ENCODE results near the gene LDLRAD4.

Gene LDLRAD4

GRCh38 chr18:13470516-13471197 lies 252.1 kb downstream of the LDLRAD4 start:
- no peaks in the 10 kb centered on the region for H3K27me3 ChIP-seq (ENCODE audit: insufficient read depth, low read depth, severe bottlenecking)
- TF ChIP-seq, protein P1, sequence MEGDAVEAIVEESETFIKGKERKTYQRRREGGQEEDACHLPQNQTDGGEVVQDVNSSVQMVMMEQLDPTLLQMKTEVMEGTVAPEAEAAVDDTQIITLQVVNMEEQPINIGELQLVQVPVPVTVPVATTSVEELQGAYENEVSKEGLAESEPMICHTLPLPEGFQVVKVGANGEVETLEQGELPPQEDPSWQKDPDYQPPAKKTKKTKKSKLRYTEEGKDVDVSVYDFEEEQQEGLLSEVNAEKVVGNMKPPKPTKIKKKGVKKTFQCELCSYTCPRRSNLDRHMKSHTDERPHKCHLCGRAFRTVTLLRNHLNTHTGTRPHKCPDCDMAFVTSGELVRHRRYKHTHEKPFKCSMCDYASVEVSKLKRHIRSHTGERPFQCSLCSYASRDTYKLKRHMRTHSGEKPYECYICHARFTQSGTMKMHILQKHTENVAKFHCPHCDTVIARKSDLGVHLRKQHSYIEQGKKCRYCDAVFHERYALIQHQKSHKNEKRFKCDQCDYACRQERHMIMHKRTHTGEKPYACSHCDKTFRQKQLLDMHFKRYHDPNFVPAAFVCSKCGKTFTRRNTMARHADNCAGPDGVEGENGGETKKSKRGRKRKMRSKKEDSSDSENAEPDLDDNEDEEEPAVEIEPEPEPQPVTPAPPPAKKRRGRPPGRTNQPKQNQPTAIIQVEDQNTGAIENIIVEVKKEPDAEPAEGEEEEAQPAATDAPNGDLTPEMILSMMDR (IDR thresholded peaks at IDR 0.05; ENCODE audit: low read depth, low read length) = no peak
- H3K4me3 ChIP-seq (ENCODE audit: low read depth, low read length) = no peak overlapping the region
- no peaks in the 10 kb centered on the region for H3K36me3 ChIP-seq
- H3K9me3 ChIP-seq (ENCODE audit: severe bottlenecking) = no peaks in the 10 kb centered on the region
- no peak for DNase-seq
- no peak overlapping the region for H3K27ac ChIP-seq

DNA sequence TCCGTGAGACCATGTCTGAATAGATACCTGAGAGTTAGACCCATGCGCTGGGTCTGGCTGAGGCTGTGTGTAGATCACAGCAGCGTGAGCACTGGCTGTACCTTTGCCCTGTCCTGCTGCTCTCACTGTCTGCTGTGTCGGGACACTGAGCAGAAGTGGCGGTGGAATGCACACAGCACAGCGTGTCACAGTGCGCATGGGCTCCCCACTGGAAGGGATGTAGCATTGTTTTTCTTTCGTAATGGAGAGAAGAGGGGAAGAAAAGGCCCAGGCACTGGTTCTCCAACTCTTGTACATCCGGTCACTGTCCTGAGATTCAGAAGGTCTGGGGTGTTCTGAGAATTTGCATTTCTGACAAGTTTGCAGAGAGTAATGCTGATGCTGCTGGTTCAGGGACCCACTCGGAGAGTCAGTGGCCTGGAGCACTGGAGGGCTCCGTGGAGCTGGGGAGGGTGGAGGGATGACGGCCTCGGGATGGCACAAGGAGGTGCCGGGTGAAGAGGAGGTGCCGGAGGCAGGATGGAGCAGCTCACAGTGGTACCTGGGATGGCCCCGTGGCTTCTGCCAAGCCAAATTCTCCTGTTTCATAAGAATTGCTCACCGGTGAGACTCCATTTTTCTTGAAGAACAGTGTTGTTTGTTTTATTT lies 252.8 kb downstream of the LDLRAD4 start:
- Histone ChIP-seq H3K27ac (no peak overlapping the region), H3K27me3 (ENCODE audit: insufficient read depth, low read depth, severe bottlenecking) (no peaks in the 10 kb centered on the region), H3K4me3 (ENCODE audit: low read depth, low read length) (no peak overlapping the region), H3K36me3 (no peaks in the 10 kb centered on the region), H3K9me3 (ENCODE audit: severe bottlenecking) (no peaks in the 10 kb centered on the region)
- DNase-seq = no peak
- TF ChIP-seq, protein P1 (IDR thresholded peaks at IDR 0.05; ENCODE audit: low read depth, low read length) = no peak

- no peaks in the 10 kb centered on the region for H3K27me3 ChIP-seq (ENCODE audit: insufficient read depth, low read depth, severe bottlenecking)
- no peak overlapping the region for H3K27ac ChIP-seq
- no peaks in the 10 kb centered on the region for H3K36me3 ChIP-seq
- H3K9me3 ChIP-seq (ENCODE audit: severe bottlenecking) = no peaks in the 10 kb centered on the region
- DNase-seq = no peak
- TF ChIP-seq, protein P1 (IDR thresholded peaks at IDR 0.05; ENCODE audit: low read depth, low read length) = no peak
- no peak overlapping the region for H3K4me3 ChIP-seq (ENCODE audit: low read depth, low read length)
Observed at GRCh38 chr18:13471971-13472628, 253.5 kb downstream of the LDLRAD4 start.

DNA sequence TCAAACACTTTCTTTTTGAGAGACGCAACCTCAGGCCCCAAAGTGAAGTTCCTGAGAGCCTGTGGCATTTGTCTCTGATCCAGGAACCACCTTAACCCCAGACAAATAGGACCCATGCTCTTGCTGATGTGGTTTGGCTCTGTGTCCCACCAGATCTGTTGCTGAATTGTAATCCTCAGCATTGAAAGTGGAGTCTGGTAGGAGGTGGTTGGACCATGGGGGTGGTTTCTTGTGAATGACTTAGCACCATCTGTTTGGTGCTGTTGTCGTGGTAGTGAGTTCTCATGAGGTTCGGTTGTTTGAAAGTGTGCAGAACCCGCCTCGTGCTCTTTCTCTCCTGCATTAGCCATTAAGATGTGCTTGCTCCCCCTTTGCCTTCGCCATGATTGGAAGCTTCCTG lies 255.2 kb downstream of the LDLRAD4 start:
- H3K36me3 ChIP-seq = no peaks in the 10 kb centered on the region
- H3K27me3 ChIP-seq (ENCODE audit: insufficient read depth, low read depth, severe bottlenecking) = no peaks in the 10 kb centered on the region
- TF ChIP-seq, protein P1 (IDR thresholded peaks at IDR 0.05; ENCODE audit: low read depth, low read length) = no peak
- H3K9me3 ChIP-seq (ENCODE audit: severe bottlenecking) = no peaks in the 10 kb centered on the region
- H3K4me3 ChIP-seq (ENCODE audit: low read depth, low read length) = no peak overlapping the region
- H3K27ac ChIP-seq = no peak overlapping the region
- no peak for DNase-seq

- no peak overlapping the region for H3K4me3 ChIP-seq (ENCODE audit: low read depth, low read length)
- no peak for DNase-seq
- H3K9me3 ChIP-seq (ENCODE audit: severe bottlenecking) = no peaks in the 10 kb centered on the region
- no peaks in the 10 kb centered on the region for H3K27me3 ChIP-seq (ENCODE audit: insufficient read depth, low read depth, severe bottlenecking)
- TF ChIP-seq, protein P1 (IDR thresholded peaks at IDR 0.05; ENCODE audit: low read depth, low read length) = no peak
- no peaks in the 10 kb centered on the region for H3K36me3 ChIP-seq
- H3K27ac ChIP-seq = no peak overlapping the region
Observed at GRCh38 chr18:13474336-13474735, 255.8 kb downstream of the LDLRAD4 start.

All from WERI-Rb-1 (cell line).